NCI-H748 (cell line): ENCODE measurements around the gene PRPF39.
"Not testable (repeated sequence)": the region's sequence is repeated elsewhere in the genome, so short reads cannot be mapped to it uniquely, and the experiment has no call there.

ENCODE experiments used
- DNase-seq: peaks from one replicate; lab custom pipeline; 2025; ENCODE audit not compliant: unreplicated experiment; lab: John Stamatoyannopoulos, UW

Gene PRPF39

DNA sequence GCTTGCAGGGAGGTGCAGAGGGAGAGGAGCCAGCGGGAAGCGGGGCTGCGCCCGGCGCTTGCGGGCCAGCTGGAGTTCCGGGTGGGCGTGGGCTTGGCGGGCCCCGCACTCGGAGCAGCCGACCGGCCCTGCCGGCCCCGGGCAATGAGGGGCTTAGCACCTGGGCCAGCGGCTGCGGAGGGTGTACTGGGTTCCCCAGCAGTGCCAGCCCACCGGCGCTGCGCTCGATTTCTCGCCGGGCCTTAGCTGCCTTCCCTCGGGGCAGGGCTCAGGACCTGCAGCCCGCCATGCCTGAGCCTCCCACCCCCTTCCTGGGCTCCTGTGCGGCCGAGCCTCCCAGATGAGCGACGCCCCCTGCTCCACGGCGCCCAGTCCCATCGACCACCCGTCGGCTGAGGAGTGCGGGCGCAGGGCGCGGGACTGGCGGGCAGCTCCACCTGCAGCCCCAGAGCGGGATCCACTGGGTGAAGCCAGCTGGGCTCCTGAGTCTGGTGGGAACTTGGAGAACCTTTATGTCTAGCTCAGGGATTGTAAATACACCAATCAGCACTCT lies 3.4 kb upstream of the PRPF39 start:
- DNase-seq: not testable (repeated sequence)

DNA sequence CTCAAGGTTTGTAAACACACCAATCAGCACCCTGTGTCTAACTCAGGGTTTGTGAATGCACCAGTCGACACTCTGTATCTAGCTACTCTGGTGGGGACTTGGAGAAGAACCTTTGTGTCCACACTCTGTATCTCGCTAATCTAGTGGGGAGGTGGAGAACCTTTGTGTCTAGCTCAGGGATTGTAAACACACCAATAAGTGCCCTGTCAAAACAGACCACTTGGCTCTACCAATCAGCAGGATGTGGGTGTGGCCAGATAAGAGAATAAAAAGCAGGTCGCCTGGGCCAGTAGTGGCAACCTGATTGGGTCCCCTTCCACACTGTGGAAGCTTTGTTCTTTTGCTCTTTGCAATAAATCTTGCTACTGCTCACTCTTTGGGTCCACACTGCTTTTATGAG lies 2.8 kb upstream of the PRPF39 start:
- not testable (repeated sequence) for DNase-seq

- DNase-seq: no peak
Observed at GRCh38 chr14:45082420-45082819, 1.5 kb upstream of the PRPF39 start.

GRCh38 chr14:45083617-45083975 lies 320 bp upstream of the PRPF39 start:
- peak; percentile 30 for DNase-seq

- peak; percentile 9 for DNase-seq
Observed at GRCh38 chr14:45084946-45085346, 1.0 kb downstream of the PRPF39 start.

DNA sequence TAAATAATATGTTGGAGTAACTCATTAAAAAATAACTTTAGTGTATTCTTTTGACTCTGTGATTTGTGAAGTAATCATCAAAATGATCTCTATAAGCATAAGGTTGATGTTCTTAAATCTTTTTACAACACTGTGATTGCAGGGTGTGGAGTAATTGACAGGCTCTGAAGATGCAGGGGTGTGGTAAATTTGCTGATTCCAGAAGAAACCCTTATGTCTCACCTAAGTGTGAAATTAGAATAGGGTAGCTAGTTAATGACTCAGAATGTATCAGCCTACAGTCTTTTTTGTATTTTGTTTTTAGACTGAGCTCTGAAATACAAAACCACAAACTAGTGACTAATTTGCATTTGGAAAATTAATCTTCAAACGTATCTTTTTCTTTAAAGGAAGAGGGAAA lies 5.9 kb downstream of the PRPF39 start:
- no peak for DNase-seq

DNA sequence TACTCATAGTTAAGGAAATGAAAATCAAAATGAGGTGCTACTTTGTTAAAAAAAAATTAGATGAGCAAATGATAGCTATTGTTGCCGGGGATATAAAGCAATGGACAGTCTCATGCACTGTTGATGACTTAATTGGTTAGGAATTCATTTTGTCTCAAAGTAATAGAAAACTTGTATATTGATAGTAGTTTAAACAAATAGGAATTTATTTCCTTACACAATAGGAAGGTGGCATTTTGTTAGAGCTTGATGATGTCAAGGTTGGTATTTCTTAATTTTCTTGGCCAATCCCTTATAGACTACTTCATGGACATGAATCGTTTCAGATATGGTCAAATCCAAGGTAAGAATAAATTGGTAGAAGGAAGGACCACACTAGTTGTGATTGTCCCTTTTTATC lies 7.8 kb downstream of the PRPF39 start:
- DNase-seq: no peak

GRCh38 chr14:45094275-45094674 lies 10.4 kb downstream of the PRPF39 start:
- DNase-seq: no peak

- no peak for DNase-seq
Observed at GRCh38 chr14:45095143-45095542, 11.2 kb downstream of the PRPF39 start.

- no peak for DNase-seq
Observed at GRCh38 chr14:45096218-45096617, 12.3 kb downstream of the PRPF39 start.

DNA sequence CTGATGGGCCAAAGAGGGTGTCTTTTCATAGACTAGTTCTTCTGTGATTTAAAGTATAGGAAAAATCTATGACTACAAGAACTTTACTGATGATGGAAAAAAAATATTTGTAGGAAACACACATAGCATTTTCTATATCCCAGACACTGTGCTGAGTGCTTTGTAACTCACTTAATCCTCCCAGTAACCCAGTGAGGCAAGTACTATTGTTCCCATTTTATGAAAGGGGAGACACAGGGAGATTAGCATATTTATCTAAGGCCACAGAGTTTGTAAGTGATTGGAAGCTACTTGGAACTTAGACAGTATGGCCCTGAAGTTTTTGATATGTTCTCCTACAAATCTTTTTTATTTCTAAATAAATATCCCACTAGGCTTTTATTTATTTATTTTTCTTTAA lies 19.9 kb downstream of the PRPF39 start:
- no peak for DNase-seq

DNA sequence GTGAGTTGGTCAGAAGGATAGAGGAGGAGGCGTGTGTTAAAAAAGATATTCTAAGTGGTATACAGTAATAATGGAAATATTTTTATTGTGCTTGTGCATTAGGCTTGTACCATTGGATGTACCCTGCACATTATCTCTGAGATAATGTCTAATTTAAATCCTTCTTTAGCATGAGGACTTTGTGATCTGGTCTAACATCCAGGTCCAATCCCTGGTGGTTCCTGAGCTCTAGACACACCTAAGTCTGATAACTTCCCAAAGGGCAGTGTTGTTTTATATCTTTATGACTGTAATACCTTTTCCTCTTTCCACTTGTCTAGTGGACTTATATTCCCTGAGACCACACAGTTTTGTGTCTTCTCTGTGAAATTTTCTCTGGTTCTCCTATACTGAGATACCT lies 20.6 kb downstream of the PRPF39 start:
- DNase-seq: no peak

DNA sequence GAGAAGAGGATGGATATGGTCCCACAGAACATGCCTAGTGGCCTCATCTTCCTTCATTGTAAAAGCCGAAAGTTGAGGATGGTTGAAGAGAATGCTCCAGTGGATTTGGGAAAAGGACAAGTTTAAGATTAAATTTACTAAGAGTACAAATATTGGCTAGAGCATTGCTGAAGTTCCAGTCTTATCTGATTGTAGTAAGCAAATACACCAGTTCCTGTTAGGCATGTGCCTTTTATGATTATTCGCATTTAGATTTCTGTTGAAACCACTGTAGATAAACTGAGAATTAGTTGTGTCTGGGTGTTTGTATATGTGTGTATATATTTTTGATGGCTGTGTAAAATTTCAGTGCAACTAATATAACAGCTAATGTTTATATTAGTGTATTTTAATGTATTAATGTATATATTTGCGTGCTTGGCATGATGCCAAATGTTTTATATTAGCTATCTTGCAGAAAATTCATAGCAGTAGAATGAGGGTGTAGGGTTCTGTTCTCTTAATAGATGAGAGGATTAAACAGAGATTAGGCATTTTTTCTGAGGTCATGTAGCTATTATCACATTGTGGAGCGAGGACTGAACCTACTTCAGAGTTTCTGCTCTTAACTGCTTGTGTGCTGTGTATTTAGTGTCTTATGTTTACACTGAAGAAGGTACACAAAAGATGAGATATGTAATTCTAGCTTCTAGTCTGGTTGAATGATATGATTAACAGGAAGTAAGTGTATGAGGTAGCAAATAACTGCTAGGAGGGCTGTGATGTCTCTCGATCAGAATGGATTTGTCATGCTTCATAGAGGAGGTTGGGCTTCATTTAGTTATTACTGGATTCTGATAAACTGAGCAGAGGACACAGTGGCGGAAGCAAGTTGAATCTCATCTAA lies 29.2 kb downstream of the PRPF39 start:
- DNase-seq: peak; percentile 23

DNA sequence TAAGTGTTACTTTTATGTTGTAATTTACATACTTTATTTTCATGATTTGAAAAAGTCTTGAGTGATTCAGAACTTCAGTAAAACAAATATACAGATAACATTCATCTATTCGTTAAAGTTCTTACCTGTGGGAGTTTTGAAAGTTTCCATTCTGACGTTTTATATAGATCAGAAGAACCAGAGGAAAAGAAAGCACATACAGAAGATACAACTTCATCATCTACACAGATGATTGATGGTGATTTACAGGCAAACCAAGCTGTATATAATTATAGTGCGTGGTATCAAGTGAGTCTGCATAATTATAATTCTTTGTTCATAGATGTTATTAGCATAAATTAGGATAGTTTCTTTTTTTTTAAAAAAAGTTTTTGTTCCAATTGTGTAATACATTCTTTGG lies 30.4 kb downstream of the PRPF39 start:
- no peak for DNase-seq

- no peak for DNase-seq
Observed at GRCh38 chr14:45118594-45118993, 34.7 kb downstream of the PRPF39 start.

DNA sequence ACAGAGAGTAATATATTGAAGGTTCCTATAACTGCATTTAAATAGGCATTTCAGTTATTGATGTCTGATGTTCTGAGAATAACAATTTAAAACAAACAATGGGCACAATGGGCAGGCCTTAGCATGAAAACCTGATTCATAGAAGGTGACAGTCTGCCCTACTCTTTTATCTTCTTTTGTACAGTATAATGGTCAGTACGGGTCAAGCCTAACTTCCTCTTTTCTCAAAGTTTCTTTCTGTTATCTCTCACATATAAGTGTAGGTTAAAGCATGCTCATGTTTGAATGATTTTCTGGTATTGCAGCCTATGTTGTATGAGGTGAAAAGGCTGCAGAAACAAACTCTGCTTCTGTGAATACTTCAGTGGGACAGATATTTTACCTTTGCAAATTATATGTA lies 36.2 kb downstream of the PRPF39 start:
- DNase-seq: no peak

- DNase-seq: no peak
Observed at GRCh38 chr14:45123271-45123670, 39.4 kb downstream of the PRPF39 start.

DNA sequence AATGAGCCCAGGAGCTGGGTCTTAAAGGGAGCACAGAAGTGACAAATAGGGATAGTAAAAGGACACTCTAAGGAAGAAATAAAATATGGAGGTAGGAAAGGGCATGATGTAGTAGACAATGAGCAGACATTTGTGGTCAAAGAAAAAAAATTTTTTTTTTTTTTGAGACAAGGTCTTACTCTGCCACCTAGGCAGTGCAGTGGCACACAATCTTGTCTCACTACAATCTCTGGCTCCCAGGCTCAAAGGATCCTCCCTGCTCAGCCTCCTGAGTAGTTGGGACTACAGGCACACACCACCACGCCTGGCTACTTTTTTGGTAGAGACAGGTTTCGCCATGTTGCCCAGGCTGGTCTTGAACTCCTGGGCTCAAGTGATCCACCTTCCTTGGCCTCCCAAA lies 41.8 kb downstream of the PRPF39 start:
- no peak for DNase-seq

DNA sequence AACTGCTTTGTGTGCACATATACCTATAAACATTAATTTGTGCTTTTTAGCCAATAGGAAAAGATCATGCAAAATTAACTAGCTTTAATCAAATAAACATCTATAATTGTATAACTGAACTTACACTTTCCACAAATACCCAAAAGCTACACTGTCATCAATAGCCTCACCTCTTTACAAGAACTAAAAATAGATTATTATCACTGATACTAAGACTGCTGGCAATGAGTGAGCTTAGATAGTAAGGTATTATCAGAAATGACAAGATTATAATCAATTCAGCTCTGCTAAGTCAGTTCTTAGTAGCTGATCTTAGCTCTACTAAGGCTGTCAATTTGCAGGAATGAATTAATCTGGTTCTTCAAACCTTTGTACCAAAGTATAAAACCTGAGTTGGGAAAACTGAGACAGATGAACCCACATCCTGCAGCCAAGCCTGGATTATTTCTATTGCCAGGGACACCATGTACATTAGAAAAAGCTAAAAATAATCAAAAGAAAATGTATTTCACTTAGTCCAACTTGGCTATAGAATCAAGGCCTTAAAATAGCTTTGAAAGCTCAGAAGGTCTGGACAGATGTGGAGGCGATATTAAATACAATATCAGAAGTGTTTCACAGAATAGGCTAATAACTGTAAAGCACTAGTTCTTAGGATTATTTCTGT lies 45.2 kb downstream of the PRPF39 start:
- no peak for DNase-seq

GRCh38 chr14:45133683-45134050 lies 49.8 kb downstream of the PRPF39 start:
- DNase-seq: no peak

DNA sequence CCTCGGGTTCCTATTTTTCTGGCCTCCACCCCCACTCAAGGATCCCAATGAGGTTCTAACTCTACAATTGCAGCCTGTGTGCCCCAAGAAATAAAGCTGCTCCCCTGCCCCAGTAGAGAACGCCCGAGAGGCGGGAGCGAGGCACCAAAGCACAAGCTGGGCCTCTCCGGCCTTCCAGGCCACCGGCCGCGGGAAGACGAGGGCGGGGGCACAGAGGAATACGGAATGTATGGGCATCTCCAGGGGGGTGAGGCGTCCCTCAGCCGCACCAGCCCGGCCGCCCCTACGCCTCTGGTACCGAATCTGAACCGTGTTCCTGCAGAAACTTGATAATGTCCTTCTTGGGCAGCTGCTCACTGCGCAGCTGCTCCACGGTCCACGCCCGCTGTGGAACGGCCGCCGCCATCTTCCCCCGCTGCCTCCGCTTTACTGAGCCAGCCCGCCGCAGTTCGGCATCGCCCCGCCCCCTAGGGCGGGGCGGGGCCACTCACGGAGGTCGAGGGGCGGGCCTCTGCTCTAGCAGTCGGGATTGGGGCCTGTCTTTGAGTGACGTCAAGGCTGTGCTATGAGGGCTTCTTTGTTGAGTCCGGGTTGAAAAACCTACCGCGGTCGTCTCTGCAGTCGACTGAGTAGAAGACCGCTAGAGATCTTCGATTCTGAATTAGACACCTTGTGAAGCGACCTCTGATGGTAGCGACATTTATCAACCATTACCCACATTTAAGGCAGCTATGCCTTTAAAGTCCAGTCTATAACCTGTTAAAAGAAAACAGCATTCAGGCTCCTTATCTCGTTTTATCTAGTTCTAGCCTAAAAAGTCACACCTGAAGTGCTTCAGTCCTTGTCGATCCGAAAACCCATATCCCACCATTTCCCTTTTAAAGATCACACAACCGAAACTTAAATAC lies 50.4 kb downstream of the PRPF39 start, which contains the start of gene FKBP3:
Gene FKBP3, minus strand, starts transcription at position 431 of the 908 bp plus-strand sequence. Its CDS starts 25 bp downstream, at position 406.
- DNase-seq: peak; percentile 99
